Central memory CD8-positive, alpha-beta T cell (primary cell): ENCODE measurements around the gene PDE4D.
A peak's percentile ranks its signal among the peaks of the same experiment; 100 is the strongest.

Experiments used
- ATAC-seq: fragments of 150-1000 bp; cut with Tn5 transposase; replicated peaks from 2 replicates; pipeline ENCODE4 v1.10.0; 2022; ENCODE audit warnings: mild to moderate bottlenecking, moderate FRiP score, moderate number of reproducible peaks; ENCODE audit not compliant: poor library complexity, severe bottlenecking; ENCODE audit errors: extremely low read depth
- DNase-seq, 2 donors: peaks; one replicate each; pipeline ENCODE4 v3.0.0; 2021; ENCODE audit warnings: low spot score in 2 of 2
- H3K27ac Mint-ChIP-seq: one replicate; pipeline ENCODE4 v1.8.0; 2022; ENCODE audit warnings: low read depth, mild to moderate bottlenecking, moderate library complexity, mixed read lengths
- H3K27me3 Mint-ChIP-seq: one replicate; pipeline ENCODE4 v1.8.0; 2022; ENCODE audit warnings: mixed read lengths
- H3K36me3 Mint-ChIP-seq: one replicate; pipeline ENCODE4 v1.8.0; 2022; ENCODE audit warnings: mild to moderate bottlenecking, moderate library complexity, mixed read lengths; ENCODE audit not compliant: insufficient read depth
- H3K4me1 Mint-ChIP-seq: one replicate; pipeline ENCODE4 v1.8.0; 2022; ENCODE audit warnings: mixed read lengths
- H3K4me3 Mint-ChIP-seq: one replicate; pipeline ENCODE4 v1.8.0; 2022; ENCODE audit warnings: mild to moderate bottlenecking, moderate library complexity, mixed read lengths
- H3K9me3 Mint-ChIP-seq: one replicate; pipeline ENCODE4 v1.8.0; 2022; ENCODE audit warnings: mixed read lengths

Gene PDE4D

GRCh38 chr5:59592101-59592500 lies 301.4 kb downstream of the PDE4D start:
- H3K9me3 Mint-ChIP-seq: no peaks in the 10 kb centered on the region
- no peaks in the 10 kb centered on the region for H3K4me1 Mint-ChIP-seq
- ATAC-seq: no peak
- H3K4me3 Mint-ChIP-seq: no peak overlapping the region
- H3K36me3 Mint-ChIP-seq: peaks cover 2% of the 10 kb centered on the region
- H3K27ac Mint-ChIP-seq: no peak overlapping the region
- peaks cover 6% of the 10 kb centered on the region for H3K27me3 Mint-ChIP-seq
- DNase-seq: no peak

GRCh38 chr5:59591162-59591561 lies 302.4 kb downstream of the PDE4D start:
- no peak overlapping the region for H3K27ac Mint-ChIP-seq
- ATAC-seq (no peak), DNase-seq (no peak)
- no peaks in the 10 kb centered on the region for H3K9me3 Mint-ChIP-seq
- peaks cover 2% of the 10 kb centered on the region for H3K36me3 Mint-ChIP-seq
- no peaks in the 10 kb centered on the region for H3K4me1 Mint-ChIP-seq
- H3K27me3 Mint-ChIP-seq: peaks cover 11% of the 10 kb centered on the region
- H3K4me3 Mint-ChIP-seq: no peak overlapping the region

GRCh38 chr5:59588922-59589321 lies 304.6 kb downstream of the PDE4D start:
- Mint-ChIP-seq H3K4me1 (no peaks in the 10 kb centered on the region), H3K36me3 (peaks cover 2% of the 10 kb centered on the region), H3K27ac (no peak overlapping the region), H3K4me3 (no peak overlapping the region), H3K9me3 (no peaks in the 10 kb centered on the region), H3K27me3 (peaks cover 11% of the 10 kb centered on the region)
- ATAC-seq (no peak), DNase-seq (no peak)

- no peaks in the 10 kb centered on the region for H3K4me1 Mint-ChIP-seq
- DNase-seq (no peak), ATAC-seq (no peak)
- H3K27me3 Mint-ChIP-seq: peaks cover 11% of the 10 kb centered on the region
- H3K36me3 Mint-ChIP-seq: peaks cover 2% of the 10 kb centered on the region
- H3K27ac Mint-ChIP-seq: peak overlapping the region; percentile 81
- no peaks in the 10 kb centered on the region for H3K9me3 Mint-ChIP-seq
- H3K4me3 Mint-ChIP-seq: no peak overlapping the region
These were observed 305.8 kb downstream of the PDE4D start for GRCh38 chr5:59587489-59588337.

- no peak overlapping the region for H3K4me3 Mint-ChIP-seq
- H3K36me3 Mint-ChIP-seq: peaks cover 2% of the 10 kb centered on the region
- H3K9me3 Mint-ChIP-seq: no peaks in the 10 kb centered on the region
- H3K27me3 Mint-ChIP-seq: peaks cover 11% of the 10 kb centered on the region
- DNase-seq: no peak
- H3K27ac Mint-ChIP-seq: peak overlapping the region; percentile 81
- ATAC-seq: no peak
- H3K4me1 Mint-ChIP-seq: no peaks in the 10 kb centered on the region
These were observed 306.7 kb downstream of the PDE4D start for GRCh38 chr5:59586841-59587240.

GRCh38 chr5:59584858-59585846 lies 308.4 kb downstream of the PDE4D start:
- H3K27me3 Mint-ChIP-seq: peaks cover 11% of the 10 kb centered on the region
- H3K4me3 Mint-ChIP-seq: no peak overlapping the region
- no peak for ATAC-seq
- no peak for DNase-seq
- H3K9me3 Mint-ChIP-seq: no peaks in the 10 kb centered on the region
- no peak overlapping the region for H3K27ac Mint-ChIP-seq
- peaks cover 3% of the 10 kb centered on the region for H3K36me3 Mint-ChIP-seq
- no peaks in the 10 kb centered on the region for H3K4me1 Mint-ChIP-seq

- H3K36me3 Mint-ChIP-seq: peaks cover 3% of the 10 kb centered on the region
- H3K27ac Mint-ChIP-seq: no peak overlapping the region
- DNase-seq (no peak), ATAC-seq (no peak)
- H3K27me3 Mint-ChIP-seq: peaks cover 11% of the 10 kb centered on the region
- no peak overlapping the region for H3K4me3 Mint-ChIP-seq
- H3K4me1 Mint-ChIP-seq: no peaks in the 10 kb centered on the region
- peaks cover under 1% of the 10 kb centered on the region for H3K9me3 Mint-ChIP-seq
These were observed 309.5 kb downstream of the PDE4D start for GRCh38 chr5:59583810-59584562.

- DNase-seq (no peak), ATAC-seq (no peak)
- Mint-ChIP-seq H3K9me3 (peaks cover 5% of the 10 kb centered on the region), H3K36me3 (peaks cover 3% of the 10 kb centered on the region), H3K4me1 (no peaks in the 10 kb centered on the region), H3K4me3 (no peak overlapping the region), H3K27ac (no peak overlapping the region), H3K27me3 (peaks cover 11% of the 10 kb centered on the region)
These were observed 310.2 kb downstream of the PDE4D start for GRCh38 chr5:59583151-59583809.

- no peak for DNase-seq
- no peak for ATAC-seq
- Mint-ChIP-seq H3K4me1 (no peaks in the 10 kb centered on the region), H3K27me3 (peaks cover 11% of the 10 kb centered on the region), H3K36me3 (peaks cover 3% of the 10 kb centered on the region), H3K27ac (no peak overlapping the region), H3K4me3 (no peak overlapping the region), H3K9me3 (peaks cover 5% of the 10 kb centered on the region)
These were observed 310.8 kb downstream of the PDE4D start for GRCh38 chr5:59582746-59583145.

- Mint-ChIP-seq H3K27me3 (no peaks in the 10 kb centered on the region), H3K9me3 (peaks cover 5% of the 10 kb centered on the region)
These were observed 313.7 kb downstream of the PDE4D start for GRCh38 chr5:59579824-59580167.

GRCh38 chr5:59579101-59579823 lies 314.3 kb downstream of the PDE4D start:
- DNase-seq: no peak
- Mint-ChIP-seq H3K4me1 (no peaks in the 10 kb centered on the region), H3K36me3 (peaks cover 2% of the 10 kb centered on the region), H3K4me3 (no peak overlapping the region), H3K27me3 (no peaks in the 10 kb centered on the region), H3K9me3 (peaks cover 5% of the 10 kb centered on the region), H3K27ac (no peak overlapping the region)
- ATAC-seq: no peak

More at GRCh38 chr5:59579824-59580167, 313.7 kb downstream of the PDE4D start:
- H3K36me3 Mint-ChIP-seq: peaks cover 2% of the 10 kb centered on the region
- no peaks in the 10 kb centered on the region for H3K4me1 Mint-ChIP-seq
- ATAC-seq: no peak
- DNase-seq: no peak
- no peak overlapping the region for H3K4me3 Mint-ChIP-seq
- H3K27ac Mint-ChIP-seq: no peak overlapping the region
